Epithelial cell of proximal tubule (primary cell): Measurements from ENCODE around the gene RRN3. TPM values are rescaled to one million over a fixed set of nuclear protein-coding genes. Genes with fewer than 3 reads are reported as not detected.
"Not testable (repeated sequence)": the region's sequence is repeated elsewhere in the genome, so short reads cannot be mapped to it uniquely, and the experiment has no call there.

ENCODE experiments used
- DNase-seq: peaks from one replicate; pipeline ENCODE4 v3.0.0-alpha.2; 2011; ENCODE audit warnings: low read depth
- H3K4me3 ChIP-seq: 2 replicates; pipeline ENCODE4 v1.5.1; 2011; ENCODE audit warnings: low read depth, mild to moderate bottlenecking, low read length
- CTCF ChIP-seq: conservative IDR thresholded peaks from 2 replicates; pipeline ENCODE4 v1.5.1; 2012; ENCODE audit warnings: low read depth, mild to moderate bottlenecking, low read length
- total RNA-seq: library from RNA; depleted of rRNA; stranded (reverse); fragments of >200 nt; gene quantifications from 2 replicates; pipeline ENCODE4 v1.2.3, GENCODE V29; 2015

Gene RRN3
- total RNA-seq, 1 donor from 2014 or later, result 19.5 TPM

GRCh38 chr16:15054357-15055140 is 39.5 kb downstream of the RRN3 start:
- TF ChIP-seq CTCF, result no peak
- peak overlapping the region; percentile 97 for H3K4me3 ChIP-seq
- no peak for DNase-seq

- no peak overlapping the region for H3K4me3 ChIP-seq
- DNase-seq, result no peak
- no peak for TF ChIP-seq CTCF
Observed at GRCh38 chr16:15053904-15054303, 40.2 kb downstream of the RRN3 start.

- no peak for DNase-seq
- H3K4me3 ChIP-seq, result no peak overlapping the region
- TF ChIP-seq CTCF, result no peak
Observed at GRCh38 chr16:15052747-15053476, 41.2 kb downstream of the RRN3 start.

GRCh38 chr16:15051387-15051951 is 42.6 kb downstream of the RRN3 start:
- TF ChIP-seq CTCF, result no peak
- no peak overlapping the region for H3K4me3 ChIP-seq
- no peak for DNase-seq

GRCh38 chr16:15050440-15050839 is 43.6 kb downstream of the RRN3 start:
- not testable (repeated sequence) for DNase-seq

GRCh38 chr16:15049581-15050180 is 44.4 kb downstream of the RRN3 start:
- TF ChIP-seq CTCF, result no peak
- H3K4me3 ChIP-seq, result no peak overlapping the region
- no peak for DNase-seq

More at GRCh38 chr16:15050440-15050839, 43.6 kb downstream of the RRN3 start:
- not testable (repeated sequence) for H3K4me3 ChIP-seq
